Measurements from ENCODE around the gene FTCD. TPM values are rescaled to one million over a fixed set of nuclear protein-coding genes. Genes with fewer than 3 reads are reported as not detected.

FTCD gene
- total RNA-seq, 1 donor: 0.36 TPM

GRCh38 chr21:46127239-46128105, 27.9 kb downstream of the FTCD start:
- peak; percentile 88 for DNase-seq (ENCODE audit: insufficient read length, low spot score, missing footprints)
- no peak for TF ChIP-seq CTCF (IDR thresholded peaks at IDR 0.05; ENCODE audit: extremely low read depth, low read depth, low read length)
- Histone ChIP-seq H3K9me3 (ENCODE audit: low read depth, low read length) (no peaks in the 10 kb centered on the region), H3K36me3 (ENCODE audit: insufficient read depth, low read length) (peaks cover 92% of the 10 kb centered on the region), H4K20me1 (ENCODE audit: insufficient read depth, low read length) (peaks cover 62% of the 10 kb centered on the region), H3K4me1 (ENCODE audit: insufficient read depth, low read length) (peaks cover 10% of the 10 kb centered on the region), H3K4me2 (ENCODE audit: insufficient read depth, low read length) (no peak overlapping the region), H3K4me3 (ENCODE audit: insufficient read depth, low read length) (no peak overlapping the region), H3K27me3 (ENCODE audit: insufficient read depth, low read length) (no peaks in the 10 kb centered on the region), H3K79me2 (ENCODE audit: insufficient read depth, low read length) (peaks cover 41% of the 10 kb centered on the region), H2AFZ (ENCODE audit: low read length) (no peak overlapping the region), H3K27ac (ENCODE audit: low read depth, low read length) (no peak overlapping the region)

GRCh38 chr21:46126309-46127238, 28.8 kb downstream of the FTCD start:
- Histone ChIP-seq H3K36me3 (ENCODE audit: insufficient read depth, low read length) (peaks cover 92% of the 10 kb centered on the region), H2AFZ (ENCODE audit: low read length) (no peak overlapping the region), H3K9me3 (ENCODE audit: low read depth, low read length) (no peaks in the 10 kb centered on the region), H3K27ac (ENCODE audit: low read depth, low read length) (no peak overlapping the region), H3K4me1 (ENCODE audit: insufficient read depth, low read length) (peaks cover 19% of the 10 kb centered on the region), H3K79me2 (ENCODE audit: insufficient read depth, low read length) (peaks cover 43% of the 10 kb centered on the region), H3K4me3 (ENCODE audit: insufficient read depth, low read length) (no peak overlapping the region), H3K27me3 (ENCODE audit: insufficient read depth, low read length) (no peaks in the 10 kb centered on the region), H3K4me2 (ENCODE audit: insufficient read depth, low read length) (no peak overlapping the region), H4K20me1 (ENCODE audit: insufficient read depth, low read length) (peaks cover 66% of the 10 kb centered on the region)
- peak; percentile 86 for DNase-seq (ENCODE audit: insufficient read length, low spot score, missing footprints)
- no peak for TF ChIP-seq CTCF (IDR thresholded peaks at IDR 0.05; ENCODE audit: extremely low read depth, low read depth, low read length)

GRCh38 chr21:46125846-46126301, 29.5 kb downstream of the FTCD start:
- Histone ChIP-seq H3K27me3 (ENCODE audit: insufficient read depth, low read length) (no peaks in the 10 kb centered on the region), H3K36me3 (ENCODE audit: insufficient read depth, low read length) (peaks cover 95% of the 10 kb centered on the region), H3K27ac (ENCODE audit: low read depth, low read length) (no peak overlapping the region), H3K9me3 (ENCODE audit: low read depth, low read length) (no peaks in the 10 kb centered on the region), H4K20me1 (ENCODE audit: insufficient read depth, low read length) (peaks cover 69% of the 10 kb centered on the region), H2AFZ (ENCODE audit: low read length) (no peak overlapping the region), H3K79me2 (ENCODE audit: insufficient read depth, low read length) (peaks cover 47% of the 10 kb centered on the region), H3K4me3 (ENCODE audit: insufficient read depth, low read length) (no peak overlapping the region), H3K4me2 (ENCODE audit: insufficient read depth, low read length) (no peak overlapping the region), H3K4me1 (ENCODE audit: insufficient read depth, low read length) (peaks cover 26% of the 10 kb centered on the region)
- peak; percentile 84 for DNase-seq (ENCODE audit: insufficient read length, low spot score, missing footprints)
- no peak for TF ChIP-seq CTCF (IDR thresholded peaks at IDR 0.05; ENCODE audit: extremely low read depth, low read depth, low read length)
